Caco-2 (cell line): ENCODE measurements around the gene PPARGC1A. TPM values are rescaled to one million over a fixed set of nuclear protein-coding genes. Genes with fewer than 3 reads are reported as not detected.

Experiments
- BruUV-seq: library from RNA; stranded (reverse); fragments of 400-500 nt; replicated peaks from 2 replicates; lab custom pipeline; 2021; lab: Mats Ljungman, UMichigan
- CTCF ChIA-PET: fragments of 300-600 bp; sonication (Branson Sonifier 250); formaldehyde crosslinking; loops from one replicate; lab custom pipeline; 2022; ENCODE audit warnings: antibody characterized with exemption; lab: Charles Lee
- POLR2A ChIA-PET: fragments of 300-600 bp; sonication (Branson Sonifier 250); formaldehyde crosslinking; loops from one replicate; lab custom pipeline; 2022; ENCODE audit warnings: antibody characterized with exemption; lab: Charles Lee
- DNase-seq, 2 experiments: peaks; one replicate each; pipeline versions ENCODE4 v3.0.0 to v3.0.0-alpha.2; 2020 to 2022
- H3K27me3 ChIP-seq: replicated peaks from 2 replicates; pipeline ENCODE4 v1.6.0; 2011; ENCODE audit warnings: low read length; ENCODE audit not compliant: control insufficient read depth, insufficient read depth
- H3K36me3 ChIP-seq: 2 replicates; pipeline ENCODE4 v1.5.1; 2011; ENCODE audit warnings: low read length; ENCODE audit not compliant: control insufficient read depth, insufficient read depth
- H3K4me1 ChIP-seq: fragments of 250-450 bp; sonication (Bioruptor Pico); 2 replicates; pipeline ENCODE4 v1.5.1; 2020; ENCODE audit warnings: mild to moderate bottlenecking
- H3K4me3 ChIP-seq: 2 replicates; pipeline ENCODE4 v1.5.1; 2011; ENCODE audit warnings: low read depth, mild to moderate bottlenecking, control low read depth, low read length
- H3K9me3 ChIP-seq: fragments of 250-450 bp; sonication (Bioruptor Pico); 2 replicates; pipeline ENCODE4 v1.5.1; 2020; ENCODE audit warnings: mild to moderate bottlenecking, moderate library complexity
- H3K27ac Mint-ChIP-seq: one replicate; pipeline ENCODE4 v1.8.0; 2022; ENCODE audit warnings: mixed read lengths; ENCODE audit not compliant: unreplicated experiment
- H3K27me3 Mint-ChIP-seq: one replicate; pipeline ENCODE4 v1.8.0; 2022; ENCODE audit warnings: mixed read lengths; ENCODE audit not compliant: insufficient read depth, unreplicated experiment
- H3K36me3 Mint-ChIP-seq: one replicate; pipeline ENCODE4 v1.8.0; 2022; ENCODE audit warnings: mild to moderate bottlenecking, mixed read lengths; ENCODE audit not compliant: insufficient read depth, unreplicated experiment
- H3K4me1 Mint-ChIP-seq: one replicate; pipeline ENCODE4 v1.8.0; 2022; ENCODE audit warnings: low read depth, mixed read lengths; ENCODE audit not compliant: unreplicated experiment
- H3K4me3 Mint-ChIP-seq: one replicate; pipeline ENCODE4 v1.8.0; 2022; ENCODE audit warnings: mild to moderate bottlenecking, moderate library complexity, mixed read lengths; ENCODE audit not compliant: unreplicated experiment
- H3K9me3 Mint-ChIP-seq: one replicate; pipeline ENCODE4 v1.8.0; 2022; ENCODE audit warnings: mixed read lengths; ENCODE audit not compliant: unreplicated experiment
- CTCF ChIP-seq, 2 experiments: fragments of 200-600 bp in 1 of 2; IDR thresholded peaks; 1 replicate in 1 of 2; 2 replicates in 1 of 2; pipeline versions ENCODE4 v1.5.1 to v1.8.0; 2011 to 2022; ENCODE audit warnings: antibody characterized with exemption in 1 of 2, control low read depth in 1 of 2, inconsistent platforms in 1 of 2, low read depth in 1 of 2, low read length in 1 of 2, mild to moderate bottlenecking in 1 of 2, moderate library complexity in 1 of 2; ENCODE audit not compliant: insufficient read depth in 1 of 2, severe bottlenecking in 1 of 2, unreplicated experiment in 1 of 2
- intact Hi-C: fragments of 100-400 bp; cut with micrococcal nuclease; formaldehyde crosslinking; loops from one replicate; pipeline ENCODE4 v1.10.0; 2022; ENCODE audit not compliant: unreplicated experiment
- total RNA-seq: library from RNA; stranded (reverse); gene quantifications from 2 replicates; pipeline ENCODE4 v1.2.3, GENCODE V29; 2022

The PPARGC1A gene
- total RNA-seq, 1 experiment from 2014 or later: not detected

GRCh38 chr4:23828020-23828715 is 61.7 kb downstream of the PPARGC1A start:
- no peaks in the 10 kb centered on the region for H3K9me3 ChIP-seq
- ChIA-PET CTCF (no interaction called here), POLR2A (no interaction called here)
- Mint-ChIP-seq H3K27me3 (peaks cover 4% of the 10 kb centered on the region), H3K36me3 (no peaks in the 10 kb centered on the region), H3K4me1 (no peaks in the 10 kb centered on the region), H3K9me3 (no peaks in the 10 kb centered on the region), H3K27ac (no peak overlapping the region), H3K4me3 (no peak overlapping the region)
- no peaks in the 10 kb centered on the region for H3K4me1 ChIP-seq
- no peaks in the 10 kb centered on the region for H3K36me3 ChIP-seq
- BruUV-seq: no TSS peak
- no peak for TF ChIP-seq CTCF (IDR thresholded peaks at IDR 0.05; ENCODE audit: insufficient read depth in 1 of 2, low read depth in 1 of 2, low read length in 1 of 2, severe bottlenecking in 1 of 2, unreplicated experiment in 1 of 2)
- intact Hi-C loops: no loop called here
- no peak for DNase-seq
- no peak overlapping the region for H3K4me3 ChIP-seq
- H3K27me3 ChIP-seq: no peaks in the 10 kb centered on the region

DNA sequence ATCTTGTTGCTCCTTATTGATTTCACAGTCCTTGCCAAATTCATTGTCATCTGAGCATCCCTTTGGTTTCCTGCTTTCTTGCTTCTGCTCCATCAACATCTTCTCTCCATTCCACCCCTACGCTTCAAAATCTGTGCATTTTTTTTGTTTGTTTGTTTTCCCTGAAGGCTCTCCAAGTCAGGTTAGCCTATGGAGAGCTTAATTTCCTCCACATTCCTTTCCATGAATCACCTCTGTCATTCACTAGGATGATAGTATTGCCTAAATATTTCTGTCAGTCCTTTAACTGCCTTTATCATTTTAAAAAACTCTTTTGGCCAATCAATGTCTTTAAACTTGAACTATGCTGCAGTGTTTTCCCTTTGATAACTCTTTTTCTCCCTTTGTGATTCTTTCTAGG is 67.7 kb downstream of the PPARGC1A start:
- no peak overlapping the region for H3K4me3 Mint-ChIP-seq
- no peaks in the 10 kb centered on the region for H3K36me3 Mint-ChIP-seq
- H3K27ac Mint-ChIP-seq: no peak overlapping the region
- CTCF ChIA-PET: no interaction called here
- H3K9me3 ChIP-seq: no peaks in the 10 kb centered on the region
- H3K4me1 Mint-ChIP-seq: no peaks in the 10 kb centered on the region
- H3K36me3 ChIP-seq: no peaks in the 10 kb centered on the region
- no peak for DNase-seq
- H3K27me3 ChIP-seq: no peaks in the 10 kb centered on the region
- POLR2A ChIA-PET: no interaction called here
- peaks cover 4% of the 10 kb centered on the region for H3K27me3 Mint-ChIP-seq
- TF ChIP-seq CTCF (IDR thresholded peaks at IDR 0.05; ENCODE audit: insufficient read depth in 1 of 2, low read depth in 1 of 2, low read length in 1 of 2, severe bottlenecking in 1 of 2, unreplicated experiment in 1 of 2): no peak
- intact Hi-C loops: no loop called here
- H3K9me3 Mint-ChIP-seq: no peaks in the 10 kb centered on the region
- BruUV-seq: no TSS peak
- H3K4me1 ChIP-seq: no peaks in the 10 kb centered on the region
- H3K4me3 ChIP-seq: no peak overlapping the region

DNA sequence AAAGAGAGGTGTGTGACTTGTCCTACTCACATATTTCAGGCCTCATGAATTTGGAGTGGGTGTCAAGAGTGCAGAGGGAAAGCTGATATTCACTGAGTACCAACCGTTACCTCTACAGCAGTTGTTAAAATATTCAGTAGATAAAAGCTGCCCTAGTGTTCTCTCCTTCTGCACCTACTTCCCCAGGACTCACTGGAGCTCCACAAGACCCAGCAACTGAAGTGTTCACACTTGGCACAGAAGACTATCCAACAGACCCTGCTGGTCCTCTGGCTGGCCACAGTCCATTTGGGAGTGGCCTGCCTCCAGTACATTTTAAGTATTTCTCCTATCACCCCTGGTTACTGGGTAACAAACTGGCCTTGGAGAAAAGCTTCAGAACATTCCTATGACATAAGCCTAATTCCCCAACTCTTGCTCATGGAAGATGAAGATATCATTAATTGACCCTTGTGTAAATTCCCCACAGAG is 70.8 kb downstream of the PPARGC1A start:
- ChIA-PET CTCF (no interaction called here), POLR2A (no interaction called here)
- BruUV-seq: no TSS peak
- H3K27me3 ChIP-seq: no peaks in the 10 kb centered on the region
- DNase-seq: no peak
- no peaks in the 10 kb centered on the region for H3K27me3 Mint-ChIP-seq
- H3K27ac Mint-ChIP-seq: no peak overlapping the region
- TF ChIP-seq CTCF (IDR thresholded peaks at IDR 0.05; ENCODE audit: insufficient read depth in 1 of 2, low read depth in 1 of 2, low read length in 1 of 2, severe bottlenecking in 1 of 2, unreplicated experiment in 1 of 2): no peak
- intact Hi-C loops: no loop called here
- no peaks in the 10 kb centered on the region for H3K4me1 Mint-ChIP-seq
- H3K4me3 Mint-ChIP-seq: no peak overlapping the region
- no peaks in the 10 kb centered on the region for H3K4me1 ChIP-seq
- no peaks in the 10 kb centered on the region for H3K9me3 ChIP-seq
- H3K9me3 Mint-ChIP-seq: no peaks in the 10 kb centered on the region
- no peaks in the 10 kb centered on the region for H3K36me3 Mint-ChIP-seq
- no peaks in the 10 kb centered on the region for H3K36me3 ChIP-seq
- no peak overlapping the region for H3K4me3 ChIP-seq
